ENCODE data around the gene ZNF776.
A peak's percentile ranks its signal among the peaks of the same experiment; 100 is the strongest.

ZNF776 gene

DNA sequence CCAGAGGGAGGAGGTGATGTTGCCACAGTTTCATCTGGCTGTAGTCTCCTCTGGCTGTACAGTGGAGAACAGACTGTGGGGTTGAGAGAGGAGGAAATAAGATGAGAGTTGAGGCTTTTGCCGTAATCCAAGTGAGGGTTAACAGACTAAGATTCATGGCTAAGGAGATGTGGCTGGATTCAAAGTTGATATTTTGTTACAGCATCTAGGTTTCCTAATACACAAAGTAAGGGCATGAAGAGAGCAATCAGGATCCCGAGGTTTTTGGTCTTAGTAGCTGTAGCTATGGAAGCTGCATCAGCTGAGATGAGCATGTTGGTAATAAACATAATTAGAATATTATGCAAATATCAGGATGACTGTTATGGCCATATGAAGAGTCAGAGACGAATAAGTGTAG is 1.4 kb downstream of the ZNF776 start:
- Histone ChIP-seq H3K27ac (ENCODE audit: low read depth, low read length) (no peak overlapping the region), H3K9ac (ENCODE audit: low read length) (no peak overlapping the region), H3K36me3 (ENCODE audit: control insufficient read depth, insufficient read depth, low read length) (peaks cover 42% of the 10 kb centered on the region), H3K4me1 (ENCODE audit: control insufficient read depth, insufficient read depth, low read length) (peaks cover 11% of the 10 kb centered on the region), H3K27me3 (ENCODE audit: control insufficient read depth, insufficient read depth, low read length) (no peaks in the 10 kb centered on the region), H3K4me3 (ENCODE audit: low read length) (peak overlapping the region; percentile 100)

DNA sequence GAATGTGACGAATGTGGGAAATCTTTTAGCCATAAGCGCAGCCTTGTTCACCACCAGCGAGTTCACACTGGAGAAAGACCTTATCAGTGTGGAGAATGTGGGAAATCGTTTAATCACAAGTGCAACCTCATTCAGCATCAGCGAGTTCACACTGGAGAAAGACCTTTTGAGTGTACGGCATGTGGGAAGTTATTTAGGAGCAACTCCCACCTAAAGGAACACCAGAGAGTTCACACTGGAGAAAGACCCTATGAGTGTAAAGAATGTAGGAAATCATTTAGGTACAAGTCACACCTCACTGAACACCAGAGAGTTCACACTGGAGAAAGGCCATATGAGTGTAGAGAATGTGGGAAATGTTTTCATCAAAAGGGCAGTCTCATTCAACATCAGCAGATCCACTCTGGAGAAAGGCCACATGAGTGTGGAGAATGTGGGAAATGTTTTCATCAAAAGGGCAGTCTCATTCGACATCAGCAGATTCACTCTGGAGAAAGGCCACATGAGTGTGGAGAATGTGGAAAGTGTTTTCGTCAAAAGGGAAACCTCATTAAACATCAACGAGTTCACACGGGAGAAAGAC is 7.6 kb downstream of the ZNF776 start:
- H3K27ac ChIP-seq (ENCODE audit: low read depth, low read length): no peak overlapping the region
- no peak overlapping the region for H3K9ac ChIP-seq (ENCODE audit: low read length)
- no peak overlapping the region for H3K4me3 ChIP-seq (ENCODE audit: low read length)
- peaks cover 59% of the 10 kb centered on the region for H3K36me3 ChIP-seq (ENCODE audit: control insufficient read depth, insufficient read depth, low read length)
- no peaks in the 10 kb centered on the region for H3K27me3 ChIP-seq (ENCODE audit: control insufficient read depth, insufficient read depth, low read length)
- no peaks in the 10 kb centered on the region for H3K4me1 ChIP-seq (ENCODE audit: control insufficient read depth, insufficient read depth, low read length)

DNA sequence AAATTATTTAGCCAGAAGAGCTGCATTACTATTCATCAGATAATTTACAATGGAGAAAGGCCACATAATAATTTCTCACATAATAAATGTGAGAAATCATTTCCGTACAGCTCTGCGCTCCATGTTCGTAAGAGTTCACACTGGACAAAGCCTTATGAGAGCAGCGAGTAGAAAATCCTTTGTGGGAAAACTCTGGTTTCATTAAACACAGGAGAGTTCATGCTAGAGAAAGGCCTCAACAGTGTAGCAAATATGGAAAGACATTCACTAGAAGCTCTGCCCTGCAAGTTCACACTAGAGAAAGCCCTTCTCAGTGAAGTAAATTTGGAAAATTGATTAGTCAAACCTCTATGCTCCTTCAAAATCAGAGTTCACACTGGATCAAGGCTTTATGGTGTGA is 8.4 kb downstream of the ZNF776 start:
- no peaks in the 10 kb centered on the region for H3K4me1 ChIP-seq (ENCODE audit: control insufficient read depth, insufficient read depth, low read length)
- H3K27me3 ChIP-seq (ENCODE audit: control insufficient read depth, insufficient read depth, low read length): no peaks in the 10 kb centered on the region
- H3K9ac ChIP-seq (ENCODE audit: low read length): no peak overlapping the region
- no peak overlapping the region for H3K4me3 ChIP-seq (ENCODE audit: low read length)
- peaks cover 55% of the 10 kb centered on the region for H3K36me3 ChIP-seq (ENCODE audit: control insufficient read depth, insufficient read depth, low read length)
- H3K27ac ChIP-seq (ENCODE audit: low read depth, low read length): no peak overlapping the region

DNA sequence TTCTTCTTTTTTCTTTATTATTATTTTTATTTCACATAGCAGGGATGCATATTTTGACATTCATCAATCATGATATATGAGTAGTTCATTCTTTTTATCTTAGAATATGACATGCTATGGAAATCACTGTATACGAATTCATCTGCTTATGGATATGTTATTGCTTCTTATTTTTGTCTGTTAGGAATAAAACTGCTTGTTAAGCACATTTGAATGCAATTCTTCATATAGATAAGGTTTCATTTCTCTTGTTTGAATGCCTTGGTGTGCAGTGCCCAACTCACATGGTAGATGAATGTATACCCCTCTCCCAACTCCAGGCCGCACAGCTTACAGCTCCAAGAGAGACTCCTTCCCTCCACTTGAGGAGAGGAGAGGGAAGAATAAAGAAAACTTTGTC is 11.3 kb downstream of the ZNF776 start:
- no peak overlapping the region for H3K27ac ChIP-seq (ENCODE audit: low read depth, low read length)
- no peak overlapping the region for H3K4me3 ChIP-seq (ENCODE audit: low read length)
- peaks cover 37% of the 10 kb centered on the region for H3K36me3 ChIP-seq (ENCODE audit: control insufficient read depth, insufficient read depth, low read length)
- H3K27me3 ChIP-seq (ENCODE audit: control insufficient read depth, insufficient read depth, low read length): no peaks in the 10 kb centered on the region
- no peak overlapping the region for H3K9ac ChIP-seq (ENCODE audit: low read length)
- no peaks in the 10 kb centered on the region for H3K4me1 ChIP-seq (ENCODE audit: control insufficient read depth, insufficient read depth, low read length)

DNA sequence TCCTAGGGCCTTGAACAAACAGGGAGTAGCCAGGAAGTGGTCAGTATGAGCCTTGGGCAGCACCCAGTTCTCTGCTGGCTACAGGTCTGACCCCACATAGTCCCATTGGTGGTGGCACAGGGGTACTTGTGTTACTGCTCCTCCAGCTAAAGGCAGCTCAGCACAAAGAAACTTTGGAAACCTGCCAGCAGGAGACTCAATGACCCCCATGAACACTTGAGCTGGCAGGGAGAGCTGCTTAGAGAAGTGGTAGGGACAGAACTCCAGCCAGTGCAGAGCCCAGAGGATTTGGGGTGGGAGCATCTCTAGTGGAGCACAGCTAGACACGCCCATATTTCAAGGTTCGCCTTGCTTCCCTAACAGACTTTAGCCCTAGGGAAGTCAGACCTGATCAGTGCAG is 12.5 kb downstream of the ZNF776 start:
- H3K27ac ChIP-seq (ENCODE audit: low read depth, low read length): no peak overlapping the region
- peaks cover 25% of the 10 kb centered on the region for H3K36me3 ChIP-seq (ENCODE audit: control insufficient read depth, insufficient read depth, low read length)
- H3K9ac ChIP-seq (ENCODE audit: low read length): no peak overlapping the region
- H3K4me3 ChIP-seq (ENCODE audit: low read length): no peak overlapping the region
- H3K27me3 ChIP-seq (ENCODE audit: control insufficient read depth, insufficient read depth, low read length): no peaks in the 10 kb centered on the region
- no peaks in the 10 kb centered on the region for H3K4me1 ChIP-seq (ENCODE audit: control insufficient read depth, insufficient read depth, low read length)

DNA sequence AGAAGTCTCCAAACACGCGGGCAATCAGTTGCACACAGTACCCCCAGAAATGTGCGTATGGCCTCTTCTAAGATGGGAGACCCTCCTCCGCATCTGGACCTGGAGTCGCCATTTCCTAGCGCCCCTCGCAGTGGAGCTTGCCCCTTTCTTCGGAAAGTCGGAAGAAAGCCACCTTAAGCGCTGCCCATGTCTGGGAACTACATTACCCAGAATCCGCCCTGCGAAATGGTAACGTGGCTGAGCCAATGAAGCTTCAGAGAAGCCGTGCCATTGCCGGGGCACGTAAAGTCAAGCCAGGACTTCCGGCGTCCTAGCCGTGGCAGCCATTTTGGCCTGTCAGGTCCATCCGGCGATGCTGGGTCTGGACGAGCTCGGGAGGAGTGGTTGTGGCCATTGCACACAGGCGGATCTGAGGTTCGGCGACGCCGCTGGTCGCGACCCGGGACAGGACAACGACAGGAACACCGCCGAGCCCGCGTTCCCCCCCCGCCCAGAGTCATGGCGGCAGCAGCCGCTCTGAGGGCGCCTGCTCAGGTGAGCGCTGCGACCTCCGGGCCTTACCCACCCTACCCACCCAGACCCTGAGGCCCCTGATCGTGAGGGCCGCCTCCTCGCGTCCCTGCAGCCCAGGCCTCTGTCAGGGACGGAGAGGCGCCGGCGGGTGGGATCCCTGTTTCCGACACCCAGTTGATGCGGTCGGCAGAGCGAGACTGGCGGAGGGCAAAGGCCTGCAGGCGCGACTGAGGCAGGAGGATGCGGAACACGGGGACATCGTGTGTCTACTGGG is 22.9 kb downstream of the ZNF776 start, which contains the start of gene ZNF586:
Gene ZNF586, plus strand, starts transcription at position 332 of the 787 bp plus-strand sequence. Its CDS starts 167 bp downstream, at position 499.
- H3K4me3 ChIP-seq (ENCODE audit: low read length): peak within 1 kb of the TSS; percentile 59
- no peaks in the 10 kb centered on the region for H3K27me3 ChIP-seq (ENCODE audit: control insufficient read depth, insufficient read depth, low read length)
- H3K4me1 ChIP-seq (ENCODE audit: control insufficient read depth, insufficient read depth, low read length): peaks cover 2% of the 10 kb centered on the region
- H3K36me3 ChIP-seq (ENCODE audit: control insufficient read depth, insufficient read depth, low read length): peaks cover 11% of the 10 kb centered on the region
- H3K9ac ChIP-seq (ENCODE audit: low read length): peak within 1 kb of the TSS; percentile 45
- peak within 1 kb of the TSS; percentile 11 for H3K27ac ChIP-seq (ENCODE audit: low read depth, low read length)

DNA sequence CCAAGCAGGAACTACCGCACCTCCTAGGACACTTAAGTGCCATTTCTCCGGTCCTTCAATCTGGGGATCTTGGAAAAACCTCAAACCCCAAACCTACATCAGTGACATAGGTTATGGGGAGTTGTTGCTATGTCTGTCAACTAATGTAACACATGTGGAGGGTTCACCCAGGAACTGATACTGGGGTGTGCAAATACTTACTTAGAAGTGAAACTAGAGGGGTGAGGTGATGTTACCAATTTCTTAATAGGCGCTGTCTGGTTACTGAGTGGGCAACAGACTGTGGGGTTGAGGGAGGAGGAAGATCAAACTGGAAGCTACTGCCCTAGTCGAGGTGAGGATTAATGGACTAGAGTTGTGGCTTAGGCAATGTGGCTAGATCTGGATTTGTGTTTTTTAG is 24.8 kb downstream of the ZNF776 start:
- Histone ChIP-seq H3K4me1 (ENCODE audit: control insufficient read depth, insufficient read depth, low read length) (peaks cover 2% of the 10 kb centered on the region), H3K4me3 (ENCODE audit: low read length) (peak overlapping the region; percentile 4), H3K27me3 (ENCODE audit: control insufficient read depth, insufficient read depth, low read length) (no peaks in the 10 kb centered on the region), H3K36me3 (ENCODE audit: control insufficient read depth, insufficient read depth, low read length) (peaks cover 21% of the 10 kb centered on the region), H3K9ac (ENCODE audit: low read length) (no peak overlapping the region), H3K27ac (ENCODE audit: low read depth, low read length) (no peak overlapping the region)

DNA sequence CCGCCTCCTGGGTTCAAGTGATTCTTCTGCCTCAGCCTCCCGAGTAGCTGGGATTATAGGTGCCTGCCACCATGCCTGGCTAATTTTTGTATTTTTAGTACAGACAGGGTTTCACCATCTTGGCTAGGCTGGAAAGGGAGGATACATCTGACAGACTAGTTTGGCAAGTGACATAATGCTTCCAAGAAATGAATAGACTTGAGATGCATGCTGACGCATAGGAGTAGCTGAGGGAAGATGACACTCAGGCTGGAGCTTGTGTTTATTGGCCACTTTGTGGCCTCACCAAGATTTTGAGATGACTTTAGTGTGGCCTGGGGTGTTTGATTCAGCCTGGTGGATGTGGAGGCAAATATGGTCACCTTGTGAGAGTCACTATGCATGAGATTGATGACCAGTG is 26.9 kb downstream of the ZNF776 start:
- peaks cover 34% of the 10 kb centered on the region for H3K36me3 ChIP-seq (ENCODE audit: control insufficient read depth, insufficient read depth, low read length)
- H3K4me1 ChIP-seq (ENCODE audit: control insufficient read depth, insufficient read depth, low read length): peaks cover 2% of the 10 kb centered on the region
- no peak overlapping the region for H3K4me3 ChIP-seq (ENCODE audit: low read length)
- no peaks in the 10 kb centered on the region for H3K27me3 ChIP-seq (ENCODE audit: control insufficient read depth, insufficient read depth, low read length)
- H3K9ac ChIP-seq (ENCODE audit: low read length): no peak overlapping the region
- H3K27ac ChIP-seq (ENCODE audit: low read depth, low read length): no peak overlapping the region

DNA sequence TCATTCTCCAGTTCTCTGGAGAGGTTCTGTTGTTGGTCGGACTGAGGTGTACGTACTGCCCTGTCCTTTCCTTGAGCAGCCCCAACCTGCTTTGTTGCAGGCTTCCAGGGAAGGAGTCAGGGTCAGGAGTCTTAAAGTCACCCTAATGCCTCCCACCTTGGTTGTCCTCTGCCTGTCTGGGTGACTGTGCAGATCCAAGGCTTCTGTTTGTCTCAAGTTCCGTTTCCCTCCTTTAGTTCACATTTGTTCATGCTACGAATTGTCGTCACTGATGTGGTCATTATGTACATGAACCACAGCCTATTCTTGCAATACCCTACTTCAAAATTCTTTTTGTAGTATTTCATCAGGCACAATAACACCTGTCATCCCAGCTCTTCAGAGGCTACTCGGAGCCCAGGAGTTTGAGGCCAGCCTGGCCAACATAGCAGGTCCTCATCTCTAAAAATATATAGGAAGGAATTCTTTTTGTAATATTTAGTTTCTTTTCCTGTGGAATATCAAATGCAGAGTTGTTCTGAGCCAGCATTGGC is 30.2 kb downstream of the ZNF776 start:
- Histone ChIP-seq H3K4me3 (ENCODE audit: low read length) (no peak overlapping the region), H3K36me3 (ENCODE audit: control insufficient read depth, insufficient read depth, low read length) (peaks cover 54% of the 10 kb centered on the region), H3K27me3 (ENCODE audit: control insufficient read depth, insufficient read depth, low read length) (no peaks in the 10 kb centered on the region), H3K4me1 (ENCODE audit: control insufficient read depth, insufficient read depth, low read length) (no peaks in the 10 kb centered on the region), H3K27ac (ENCODE audit: low read depth, low read length) (no peak overlapping the region), H3K9ac (ENCODE audit: low read length) (no peak overlapping the region)

DNA sequence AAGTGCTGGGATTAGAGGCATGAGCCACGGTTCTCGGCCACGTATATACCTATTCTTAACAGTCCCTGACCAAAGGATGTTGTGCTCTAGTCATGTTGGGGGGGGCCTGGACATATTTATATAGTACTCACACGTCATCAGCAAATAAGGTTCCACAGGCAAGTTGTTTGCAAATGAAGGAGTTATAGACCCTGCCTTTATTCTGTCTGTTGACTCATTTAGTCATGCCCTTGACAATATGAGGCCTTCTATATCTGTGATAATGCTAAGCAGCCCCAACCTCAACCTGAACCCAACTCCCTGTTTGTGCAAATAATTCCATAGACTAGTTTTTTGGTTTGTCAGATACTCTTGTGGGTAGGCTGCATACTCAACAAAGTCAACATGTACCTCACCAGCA is 31.7 kb downstream of the ZNF776 start:
- no peak overlapping the region for H3K9ac ChIP-seq (ENCODE audit: low read length)
- H3K36me3 ChIP-seq (ENCODE audit: control insufficient read depth, insufficient read depth, low read length): peaks cover 47% of the 10 kb centered on the region
- H3K27me3 ChIP-seq (ENCODE audit: control insufficient read depth, insufficient read depth, low read length): no peaks in the 10 kb centered on the region
- H3K27ac ChIP-seq (ENCODE audit: low read depth, low read length): no peak overlapping the region
- H3K4me1 ChIP-seq (ENCODE audit: control insufficient read depth, insufficient read depth, low read length): no peaks in the 10 kb centered on the region
- no peak overlapping the region for H3K4me3 ChIP-seq (ENCODE audit: low read length)

DNA sequence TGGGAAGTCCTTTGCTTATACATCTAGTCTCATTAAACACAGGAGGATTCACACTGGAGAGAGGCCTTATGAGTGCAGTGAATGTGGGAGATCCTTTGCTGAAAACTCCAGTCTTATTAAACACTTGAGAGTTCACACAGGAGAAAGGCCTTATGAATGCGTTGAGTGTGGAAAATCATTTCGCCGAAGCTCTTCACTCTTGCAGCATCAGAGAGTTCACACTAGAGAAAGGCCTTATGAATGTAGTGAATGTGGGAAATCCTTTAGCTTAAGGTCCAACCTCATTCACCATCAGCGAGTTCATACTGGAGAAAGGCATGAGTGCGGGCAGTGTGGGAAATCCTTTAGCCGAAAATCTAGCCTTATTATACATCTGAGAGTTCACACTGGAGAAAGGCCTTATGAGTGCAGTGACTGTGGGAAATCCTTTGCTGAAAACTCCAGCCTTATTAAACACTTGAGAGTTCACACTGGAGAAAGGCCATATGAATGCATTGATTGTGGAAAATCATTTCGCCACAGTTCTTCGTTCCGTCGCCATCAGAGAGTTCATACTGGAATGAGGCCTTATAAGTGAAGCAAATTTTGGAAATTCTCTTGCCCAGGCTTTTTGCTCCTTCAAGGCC is 32.7 kb downstream of the ZNF776 start:
- no peaks in the 10 kb centered on the region for H3K27me3 ChIP-seq (ENCODE audit: control insufficient read depth, insufficient read depth, low read length)
- H3K27ac ChIP-seq (ENCODE audit: low read depth, low read length): no peak overlapping the region
- H3K36me3 ChIP-seq (ENCODE audit: control insufficient read depth, insufficient read depth, low read length): peaks cover 43% of the 10 kb centered on the region
- H3K9ac ChIP-seq (ENCODE audit: low read length): no peak overlapping the region
- H3K4me3 ChIP-seq (ENCODE audit: low read length): peak overlapping the region; percentile 9
- no peaks in the 10 kb centered on the region for H3K4me1 ChIP-seq (ENCODE audit: control insufficient read depth, insufficient read depth, low read length)

DNA sequence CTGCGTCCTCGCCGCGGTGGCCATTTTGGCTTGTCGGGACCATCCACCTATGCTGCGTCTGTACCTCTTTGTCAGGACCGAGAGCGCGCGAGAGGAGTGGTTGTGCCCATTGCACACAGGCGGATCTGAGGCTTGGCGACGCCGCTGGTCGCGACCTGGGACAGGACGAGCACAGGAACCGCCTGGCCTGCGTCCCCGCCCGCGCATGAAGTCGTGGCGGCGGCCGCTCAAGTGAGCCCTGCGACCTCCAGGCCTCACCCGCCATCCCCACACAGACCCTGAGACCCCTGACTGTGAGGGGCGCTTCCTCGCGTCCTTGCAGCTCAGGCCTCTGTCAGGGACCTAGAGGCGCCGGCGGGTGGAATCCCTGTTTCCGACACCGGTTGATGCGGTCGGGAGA is 39.7 kb downstream of the ZNF776 start:
- no peak overlapping the region for H3K9ac ChIP-seq (ENCODE audit: low read length)
- H3K4me3 ChIP-seq (ENCODE audit: low read length): no peak overlapping the region
- H3K27me3 ChIP-seq (ENCODE audit: control insufficient read depth, insufficient read depth, low read length): no peaks in the 10 kb centered on the region
- H3K4me1 ChIP-seq (ENCODE audit: control insufficient read depth, insufficient read depth, low read length): no peaks in the 10 kb centered on the region
- peaks cover 15% of the 10 kb centered on the region for H3K36me3 ChIP-seq (ENCODE audit: control insufficient read depth, insufficient read depth, low read length)
- no peak overlapping the region for H3K27ac ChIP-seq (ENCODE audit: low read depth, low read length)
